Activated CD8-positive, alpha-beta memory T cell treated with anti-CD3 and anti-CD28 coated beads, Interleukin-2, amount 50 U/mL, for 4 hours (primary cell): ENCODE results near the gene SNAI1.

Experiments
- DNase-seq: peaks from one replicate; pipeline ENCODE4 v3.0.0-alpha.2; 2020

Gene SNAI1

DNA sequence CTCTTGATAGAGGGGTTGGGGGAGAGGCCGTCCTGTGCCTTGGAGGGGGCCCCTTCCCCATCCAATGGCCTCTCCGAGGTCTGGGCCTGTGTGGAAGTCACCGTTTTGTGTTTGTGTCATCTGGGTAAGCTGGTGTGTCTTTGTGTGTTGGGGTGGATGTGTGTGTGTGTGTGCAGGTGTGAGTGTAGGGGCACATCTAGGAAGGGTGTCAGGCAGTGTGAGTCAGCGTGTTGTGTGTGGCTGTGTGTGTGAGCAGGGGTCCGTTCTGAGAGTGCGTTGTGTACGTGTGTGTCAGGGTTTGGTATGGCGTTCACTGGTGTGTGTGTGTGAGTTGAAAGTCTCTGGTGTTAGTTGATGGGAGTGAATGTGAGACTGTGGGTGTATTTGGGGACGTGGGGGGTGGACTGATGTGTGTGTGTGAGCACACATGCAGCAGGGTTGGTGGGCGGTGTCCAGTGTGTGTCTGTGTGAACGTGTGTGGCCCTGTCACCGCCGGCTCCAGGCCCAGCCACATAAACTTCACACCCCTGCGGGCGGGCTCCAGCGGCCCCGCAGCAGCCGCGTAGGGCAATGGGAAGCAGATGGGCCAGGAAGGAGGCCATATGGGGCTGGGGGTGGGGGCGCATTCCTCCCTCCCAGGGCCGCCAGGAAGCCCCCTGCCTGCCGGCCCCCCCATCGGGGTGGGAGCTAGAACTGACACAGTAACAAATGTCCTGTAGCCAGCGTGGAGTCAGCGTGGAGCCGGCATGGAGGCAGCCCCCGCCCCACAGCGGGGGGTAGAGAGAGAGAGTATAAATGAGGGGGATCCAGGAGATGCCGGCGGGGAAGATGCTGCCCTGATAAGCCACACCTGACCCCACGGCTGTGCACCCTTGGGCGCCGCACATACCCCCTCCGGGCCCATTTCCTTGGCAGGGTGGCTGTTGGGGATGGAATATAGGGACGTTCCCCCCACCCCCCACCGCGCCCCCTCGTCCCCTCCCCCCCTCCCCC is 32.1 kb downstream of the SNAI1 start:
- no peak for DNase-seq

DNA sequence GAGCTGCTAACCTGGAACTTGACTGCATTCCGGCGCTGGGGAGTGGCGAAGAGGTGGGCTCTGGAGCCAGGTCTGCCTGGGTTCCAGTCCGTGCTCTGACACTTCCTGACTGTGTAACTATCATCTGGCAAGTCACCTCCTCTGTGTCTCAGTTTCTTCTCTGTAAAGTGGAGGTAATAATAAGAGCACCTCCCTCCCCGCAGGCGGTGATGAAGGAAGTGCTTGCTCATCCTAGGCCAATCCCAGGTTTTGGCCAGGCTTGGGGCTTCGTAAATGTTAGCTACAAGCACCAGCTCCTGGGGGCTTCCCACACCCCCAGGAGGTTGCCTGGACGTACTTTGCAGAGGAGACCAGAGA is 32.8 kb downstream of the SNAI1 start:
- DNase-seq: no peak

DNA sequence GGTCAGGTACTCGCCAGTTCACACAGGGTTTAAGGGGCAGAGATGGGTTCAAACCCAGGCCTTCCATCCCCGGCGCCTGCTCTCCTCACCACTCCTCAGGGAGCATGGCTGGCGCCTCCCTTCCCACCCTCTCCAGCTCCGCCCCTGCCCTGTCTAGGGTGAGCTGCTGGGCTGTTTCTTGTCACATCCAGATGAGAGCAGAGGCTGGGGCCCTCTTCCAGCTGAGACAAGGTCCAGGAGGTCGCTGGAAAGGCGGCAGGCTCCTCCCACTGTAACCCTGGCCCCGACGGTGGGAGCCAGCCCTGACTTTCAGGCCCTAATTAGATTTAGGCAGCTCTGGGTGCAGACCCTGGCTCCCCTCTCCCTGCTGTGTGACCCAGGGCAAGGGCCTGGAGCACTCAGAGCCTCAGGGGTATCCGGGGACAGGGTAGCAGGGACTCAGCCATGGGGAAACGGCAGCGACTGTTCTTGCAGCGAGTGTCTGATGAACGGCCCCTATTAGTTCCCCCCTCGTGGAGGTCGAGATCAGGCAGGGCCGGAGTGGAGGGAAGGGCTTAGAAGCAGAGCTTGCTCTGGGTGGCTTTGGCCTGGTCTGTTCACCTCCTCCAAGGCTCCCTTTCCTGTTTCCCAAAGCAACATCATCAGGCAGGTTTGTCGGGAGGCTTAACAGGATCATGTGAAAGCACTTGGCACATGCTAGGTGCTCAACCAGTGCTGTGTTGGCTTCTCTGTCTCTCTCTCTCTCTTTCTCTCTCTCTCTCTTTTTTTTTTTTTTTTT is 33.4 kb downstream of the SNAI1 start:
- DNase-seq: no peak

DNA sequence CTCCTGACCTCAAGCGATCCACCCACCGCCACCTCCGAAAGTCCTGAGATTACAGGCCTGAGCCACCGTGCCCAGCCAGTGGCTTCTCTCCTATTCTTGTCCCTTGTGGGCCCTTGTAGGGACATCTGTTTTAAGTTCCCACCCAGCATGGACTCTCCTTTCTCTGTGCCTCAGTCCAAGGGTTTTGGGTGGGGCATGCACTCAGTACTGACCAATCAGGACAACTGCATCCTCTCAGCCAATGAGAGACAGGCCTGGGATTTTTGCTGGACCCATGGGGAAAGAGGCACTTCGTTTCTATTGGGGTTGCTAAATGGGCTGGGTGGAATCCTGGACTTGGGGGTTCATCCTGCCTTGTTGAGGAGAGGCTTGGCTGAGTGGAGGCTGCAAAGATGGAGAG is 34.4 kb downstream of the SNAI1 start:
- DNase-seq: no peak

DNA sequence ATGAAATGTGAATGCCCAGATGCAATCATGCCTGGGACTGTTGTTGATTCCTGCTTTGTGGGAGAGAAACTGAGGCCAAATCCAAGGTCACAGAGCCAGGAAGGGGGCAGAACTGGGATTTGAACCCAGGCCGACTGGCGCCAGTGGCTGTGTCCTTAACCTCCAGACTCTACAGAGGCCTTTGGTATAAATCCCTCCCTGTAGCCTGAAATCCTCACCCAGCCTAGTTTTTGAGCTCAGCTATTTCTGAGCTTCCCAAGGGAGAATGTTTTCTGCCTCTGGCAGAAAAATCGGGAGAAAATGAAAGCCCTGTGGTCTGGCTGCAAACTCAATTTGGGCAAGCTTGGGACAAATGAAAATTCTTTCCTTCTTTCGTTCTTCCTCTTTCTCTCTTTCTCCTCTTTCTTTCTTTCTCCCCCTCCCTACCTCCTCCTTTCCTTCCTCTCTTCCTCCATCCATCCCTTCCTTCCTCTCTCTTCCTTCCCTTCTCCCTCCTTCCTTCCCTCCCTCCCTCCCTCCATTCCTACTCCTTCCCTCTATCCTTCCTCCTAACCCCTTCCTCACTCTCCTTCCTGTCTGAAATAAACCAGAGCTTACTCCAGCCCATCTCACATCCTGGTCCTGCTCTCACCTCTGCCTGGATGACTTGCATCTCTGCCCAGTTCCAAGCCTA is 34.9 kb downstream of the SNAI1 start:
- DNase-seq: no peak

DNA sequence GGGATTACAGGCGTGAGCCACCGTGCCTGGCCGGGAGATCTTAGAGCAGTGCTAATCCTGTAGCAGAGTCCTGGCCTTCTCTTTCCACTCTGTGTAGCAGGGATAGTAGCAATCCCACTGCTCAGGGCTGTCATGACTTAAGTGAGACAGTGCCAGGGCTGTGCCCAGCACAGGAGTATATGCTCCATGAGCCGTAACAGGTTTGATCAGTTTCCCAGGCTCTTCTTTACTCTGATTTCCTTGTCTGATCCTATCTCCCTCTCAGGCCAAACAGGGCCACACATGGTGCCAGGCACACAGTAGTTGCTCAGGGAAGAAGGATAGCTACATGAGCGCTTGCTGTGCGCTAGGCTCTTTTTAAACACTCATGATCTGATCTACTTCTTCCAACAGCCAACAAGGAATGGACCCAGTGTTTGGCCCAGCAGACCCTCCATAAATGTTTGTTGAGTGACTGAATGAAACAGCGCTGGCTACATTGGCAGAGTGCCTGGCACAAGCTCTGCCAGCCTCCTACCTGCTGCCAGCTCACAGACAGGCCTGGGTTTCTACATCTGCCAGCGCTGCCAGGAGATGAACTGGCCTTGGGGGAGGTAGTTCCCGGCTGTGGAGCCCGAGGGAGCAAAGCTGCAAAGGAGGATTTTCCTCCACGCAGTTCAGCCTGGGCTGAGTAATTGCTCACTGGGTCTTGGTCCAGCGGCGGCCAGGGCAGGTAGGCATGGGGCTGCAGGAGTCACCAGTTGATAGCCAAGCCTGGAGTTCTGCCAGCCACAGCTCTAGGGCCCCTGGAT is 36.9 kb downstream of the SNAI1 start:
- DNase-seq: no peak

DNA sequence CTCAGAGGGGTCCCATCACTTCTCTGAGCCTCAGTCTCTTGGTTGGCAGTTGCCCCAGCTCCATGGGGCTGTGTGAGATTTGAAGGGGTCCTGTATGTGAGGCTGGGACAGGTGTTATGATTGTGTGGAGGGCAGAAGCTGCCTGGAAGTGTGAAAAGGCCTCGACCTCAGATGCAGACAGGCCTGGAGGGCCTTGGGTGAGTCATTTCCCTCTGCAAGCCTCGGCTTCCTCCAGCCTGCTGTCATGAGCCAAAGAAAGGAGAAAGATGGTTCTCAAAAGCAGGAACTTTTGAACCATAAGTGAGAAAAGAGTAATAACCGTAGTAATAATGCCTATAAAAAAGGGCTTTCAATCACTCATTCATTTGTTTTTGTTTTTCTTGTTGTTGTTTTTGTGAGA is 37.5 kb downstream of the SNAI1 start:
- DNase-seq: no peak

DNA sequence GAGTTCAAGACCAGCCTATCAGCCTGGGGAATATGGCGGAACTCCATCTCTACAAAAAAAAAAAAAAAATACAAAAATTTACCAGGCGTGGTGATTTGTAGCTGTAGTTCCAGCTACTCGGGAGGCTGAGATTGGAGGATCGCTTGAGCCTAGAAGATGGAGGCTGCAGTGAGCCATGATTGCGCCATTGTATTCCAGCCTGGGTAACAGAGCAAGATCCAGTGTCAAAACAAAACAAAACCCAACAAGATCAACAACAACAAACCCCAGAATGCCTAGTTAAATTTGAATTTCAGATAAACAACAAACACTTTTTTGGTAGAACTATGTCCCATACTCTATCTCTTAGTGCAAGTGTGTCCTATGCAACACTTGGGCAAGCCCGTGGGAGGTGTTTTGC is 39.9 kb downstream of the SNAI1 start:
- DNase-seq: no peak

DNA sequence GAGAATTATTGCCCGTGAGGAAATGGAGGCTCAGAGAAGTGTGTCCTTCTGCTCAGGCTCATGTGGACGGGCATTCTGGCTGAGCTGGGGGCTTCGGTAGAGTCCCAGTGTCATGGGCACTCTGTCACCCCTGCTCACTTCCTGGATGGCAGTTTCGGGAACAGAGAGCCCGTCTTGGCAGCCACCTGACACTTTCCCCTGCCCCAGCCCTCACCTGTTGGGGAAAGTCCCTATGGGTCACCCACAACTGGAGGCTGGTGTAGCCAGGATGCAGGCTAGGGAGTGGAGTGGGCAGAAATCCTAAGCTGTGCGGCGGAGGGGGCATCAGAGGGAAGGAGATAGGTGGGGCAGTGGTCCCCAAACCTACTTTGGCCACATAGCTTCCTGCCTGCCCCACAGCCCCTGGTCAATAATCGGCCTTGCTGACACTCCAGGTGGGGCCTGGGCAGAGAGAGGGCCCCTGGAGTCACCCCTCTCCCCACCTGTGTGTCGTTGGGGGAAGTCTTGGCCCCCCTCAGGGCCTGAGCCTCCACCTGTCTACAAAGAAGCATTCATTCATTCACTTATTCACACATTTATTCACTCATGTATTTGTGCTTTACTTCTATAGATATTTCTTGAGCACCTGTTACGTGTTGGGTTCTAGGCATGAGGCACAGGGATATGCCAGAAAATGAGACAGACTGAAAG is 40.5 kb downstream of the SNAI1 start:
- no peak for DNase-seq

DNA sequence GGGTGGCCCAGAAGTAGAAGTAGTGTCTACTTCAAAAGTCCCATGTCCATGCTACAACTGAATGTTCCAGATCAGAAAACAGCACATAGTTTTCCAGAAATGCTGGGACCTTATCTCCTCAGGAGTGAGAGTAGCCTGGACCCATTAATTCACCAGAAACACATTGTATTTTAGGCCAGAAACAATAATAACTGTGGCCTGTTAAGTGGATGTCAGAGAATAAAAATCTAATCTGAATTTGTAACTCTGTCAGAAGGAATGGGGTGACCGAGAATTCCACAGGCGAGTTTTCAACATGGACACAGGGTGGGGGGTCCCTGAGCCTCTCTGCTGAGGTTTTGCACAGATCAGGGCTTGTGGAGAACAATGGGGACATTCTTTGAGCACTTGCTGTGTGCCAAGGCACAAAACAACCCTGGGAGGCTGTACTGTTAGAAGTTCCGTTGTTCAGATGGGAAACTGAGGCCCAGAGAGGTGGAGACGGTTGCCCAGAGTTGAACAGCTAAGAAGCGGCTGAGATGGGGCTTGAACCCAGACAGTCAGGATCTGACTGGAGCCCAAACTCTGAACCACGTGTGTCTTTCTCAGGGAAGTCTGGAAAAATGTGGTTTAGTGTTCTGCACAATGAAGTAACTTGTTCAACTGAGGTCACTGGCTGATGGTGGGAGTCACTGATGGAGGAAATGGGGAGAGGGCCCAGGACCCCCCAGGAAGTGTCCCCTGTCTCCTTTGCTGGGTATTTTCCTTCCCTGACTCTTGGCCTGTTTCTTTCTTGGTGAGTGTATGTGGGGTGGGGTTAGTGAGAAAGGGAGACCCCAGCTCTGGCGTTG is 44.2 kb downstream of the SNAI1 start:
- no peak for DNase-seq

DNA sequence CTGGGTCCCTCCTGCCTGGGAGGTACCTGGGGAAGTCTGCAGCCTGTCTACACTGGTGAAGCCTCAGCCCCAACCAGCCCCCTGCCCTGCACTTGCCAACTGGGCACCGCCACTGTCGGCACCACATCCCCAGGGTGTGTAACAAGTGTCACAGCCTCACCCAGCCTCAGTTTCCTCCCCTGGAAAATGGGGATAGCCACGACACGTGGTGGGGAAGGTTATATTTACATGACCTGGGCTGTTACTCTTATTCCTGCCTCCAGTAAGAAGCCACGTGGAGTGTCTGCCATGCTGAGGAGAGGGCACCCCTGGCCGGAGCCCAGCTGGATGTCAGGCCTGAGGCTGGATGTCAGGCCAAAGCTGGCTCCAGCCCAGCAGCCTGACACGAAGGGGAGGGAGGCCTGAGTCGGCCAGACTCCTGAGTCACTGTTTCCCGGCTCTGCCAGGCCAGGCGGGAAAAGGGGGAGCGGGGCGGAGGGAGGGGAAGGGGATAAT is 44.9 kb downstream of the SNAI1 start:
- DNase-seq: no peak

DNA sequence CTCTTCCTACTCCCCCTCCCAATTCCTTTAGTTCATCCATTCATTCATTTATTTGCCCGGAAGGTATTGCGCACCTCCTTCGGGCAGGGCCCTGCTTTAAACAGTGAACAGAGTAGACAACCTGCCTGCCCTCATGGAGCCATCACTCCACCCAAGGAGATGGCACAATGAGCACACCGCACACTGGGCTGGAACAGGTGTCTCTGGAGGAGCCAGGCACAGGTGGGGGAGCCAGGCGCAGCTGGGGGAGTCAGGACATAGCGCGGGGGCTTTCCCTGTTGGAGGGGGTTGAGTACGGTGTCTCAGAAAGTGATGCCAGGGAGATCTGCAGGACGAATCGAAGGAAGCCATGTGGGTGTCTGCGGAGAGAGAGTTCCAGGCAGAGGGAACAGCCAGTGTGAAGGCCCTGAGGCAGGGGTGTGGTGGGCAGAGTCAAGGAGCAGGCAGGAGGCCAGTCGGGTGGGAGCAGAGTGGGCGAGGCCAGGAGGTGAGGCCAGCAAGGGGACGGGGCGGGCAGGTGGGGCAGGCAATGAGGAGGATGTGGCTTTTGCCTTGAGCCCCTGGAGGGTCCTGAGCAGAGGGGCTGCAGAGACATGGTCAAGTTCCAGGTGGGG is 46.4 kb downstream of the SNAI1 start:
- no peak for DNase-seq

DNA sequence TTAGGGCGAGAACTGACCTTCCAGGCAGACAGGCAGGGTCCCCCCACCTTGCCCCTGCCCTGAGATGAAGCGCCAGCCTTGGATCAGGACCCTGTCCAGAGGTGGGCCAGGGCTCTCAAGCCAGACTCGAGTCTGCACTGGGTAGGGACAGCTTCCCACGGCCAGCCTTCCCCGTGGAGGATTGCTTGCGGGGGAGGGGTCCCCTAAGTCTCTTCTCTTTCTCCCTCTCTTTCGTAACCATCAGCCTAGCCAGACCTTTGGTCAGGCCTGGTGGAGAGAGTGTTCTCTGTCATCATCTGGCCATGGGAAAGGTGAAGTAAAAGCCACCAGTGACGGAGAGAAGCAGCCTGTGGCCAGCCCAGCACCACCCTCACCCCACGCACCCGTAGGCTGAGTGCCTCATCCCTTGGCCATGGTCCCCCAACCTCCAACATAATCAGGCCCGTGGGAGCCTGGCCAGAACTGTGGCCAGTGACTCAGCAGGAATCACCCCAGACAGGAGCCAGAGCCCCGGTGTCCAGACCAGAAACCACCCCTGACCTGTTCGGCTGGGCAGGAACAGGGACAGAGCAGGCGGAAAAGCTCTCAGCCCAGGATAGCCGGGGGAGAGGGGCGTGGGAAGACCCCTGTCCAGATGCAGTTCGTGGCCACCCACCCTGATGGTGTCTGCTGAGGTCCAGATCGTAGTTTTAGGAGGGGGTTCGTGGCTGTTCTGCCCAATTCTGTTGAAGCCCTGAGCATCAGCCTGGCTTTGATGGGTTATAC is 47.1 kb downstream of the SNAI1 start:
- DNase-seq: no peak

DNA sequence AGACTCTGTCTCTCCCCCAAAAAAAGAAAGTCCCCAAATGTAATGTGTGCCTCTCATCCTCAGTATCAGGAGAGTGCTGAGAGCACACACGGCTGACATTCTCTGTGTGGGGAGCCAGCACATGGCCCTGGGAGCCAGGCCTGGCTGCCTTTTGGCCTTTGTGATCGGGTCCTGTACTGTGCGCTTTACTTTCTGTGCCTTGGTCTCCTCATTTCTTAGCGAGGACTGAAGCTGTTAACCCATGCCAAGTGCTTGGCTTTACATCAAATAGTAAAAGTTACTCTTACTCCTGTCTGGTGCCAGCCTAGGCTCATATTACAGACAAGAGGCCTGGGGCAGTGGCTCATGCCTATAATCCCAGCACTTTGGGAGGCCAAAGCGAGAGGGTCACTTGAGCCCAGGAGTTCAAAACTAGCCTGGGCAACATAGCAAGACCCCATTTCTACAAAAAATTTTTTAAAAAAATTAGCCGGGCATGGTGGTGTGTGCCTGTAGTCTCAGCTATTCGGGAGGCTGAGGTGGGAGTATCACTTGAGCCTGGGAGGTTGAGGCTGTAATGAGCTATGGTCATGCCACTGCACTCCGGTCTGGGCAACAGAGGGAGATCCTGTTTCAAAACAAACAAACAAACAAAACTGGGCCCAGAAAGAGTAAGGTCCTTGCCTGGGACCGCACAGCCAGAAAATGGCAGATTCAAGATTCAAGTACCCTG is 50.3 kb downstream of the SNAI1 start:
- no peak for DNase-seq

DNA sequence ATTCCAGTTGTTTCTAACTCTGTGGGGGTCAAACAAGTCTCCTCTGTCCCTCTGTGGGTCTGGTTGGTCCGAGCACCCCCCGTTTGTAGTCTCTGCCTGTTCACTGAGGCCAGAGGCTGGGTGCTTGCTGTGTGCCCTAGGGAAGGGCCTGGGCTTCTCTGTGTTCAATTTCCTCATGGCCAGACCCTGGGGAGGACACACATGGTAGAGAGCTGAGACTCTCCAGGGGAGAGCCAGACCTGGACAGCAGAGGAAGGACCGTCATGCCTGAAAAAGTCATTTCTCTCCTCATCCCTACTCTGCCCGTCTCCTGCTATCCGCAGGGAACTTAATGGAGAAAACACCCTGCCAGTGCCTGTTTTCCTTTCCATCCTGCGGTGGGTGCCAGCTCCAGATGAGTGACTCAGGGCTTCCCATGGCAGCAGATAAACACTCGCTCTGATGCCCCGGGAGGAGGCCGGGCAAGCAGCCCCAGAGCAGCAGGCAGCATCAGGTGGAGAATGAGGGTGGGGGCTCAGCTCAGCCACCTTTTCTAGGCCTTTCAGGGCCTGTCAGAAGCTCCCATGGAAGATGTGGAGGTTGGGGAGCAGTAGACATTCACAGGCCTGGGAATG is 51.9 kb downstream of the SNAI1 start:
- DNase-seq: no peak

DNA sequence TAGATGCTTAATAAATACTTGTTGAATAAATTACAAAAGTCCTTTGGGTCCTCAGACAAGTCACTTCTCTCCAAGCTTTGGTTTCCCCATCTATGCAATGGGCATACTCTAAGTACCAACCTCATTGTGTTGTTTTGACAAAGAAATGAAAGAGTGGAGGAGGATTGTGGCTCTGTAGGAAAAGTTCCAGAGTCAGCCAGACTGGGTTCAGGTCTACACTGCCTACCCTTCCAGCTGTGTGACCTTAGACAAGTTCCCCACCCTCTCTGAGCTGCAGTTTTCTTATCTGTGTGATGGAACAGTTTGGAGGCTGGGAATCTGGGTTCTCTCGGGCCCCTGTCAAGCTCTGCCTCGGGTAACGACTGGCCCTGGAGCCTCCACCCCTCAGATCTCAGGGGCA is 53.9 kb downstream of the SNAI1 start:
- DNase-seq: no peak

DNA sequence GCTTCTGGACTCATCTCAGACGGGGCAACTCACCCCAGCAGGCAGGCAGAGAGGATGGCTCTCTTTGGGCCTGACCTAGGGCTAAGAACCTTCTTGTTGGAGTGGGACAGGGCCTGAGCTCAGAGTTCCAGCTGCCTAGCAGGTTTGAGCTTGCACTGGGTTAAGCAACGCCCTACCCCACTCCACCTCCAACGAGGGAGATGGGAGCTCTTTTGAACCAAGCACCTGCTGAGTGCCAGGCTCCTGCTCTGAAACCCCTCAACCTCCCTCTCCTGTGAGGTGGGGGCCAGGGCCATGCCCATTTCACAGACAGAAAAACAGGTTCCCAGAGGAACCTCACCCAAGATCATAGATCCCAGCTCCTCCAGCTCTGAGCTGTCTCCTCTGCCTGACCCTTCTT is 54.3 kb downstream of the SNAI1 start:
- no peak for DNase-seq

DNA sequence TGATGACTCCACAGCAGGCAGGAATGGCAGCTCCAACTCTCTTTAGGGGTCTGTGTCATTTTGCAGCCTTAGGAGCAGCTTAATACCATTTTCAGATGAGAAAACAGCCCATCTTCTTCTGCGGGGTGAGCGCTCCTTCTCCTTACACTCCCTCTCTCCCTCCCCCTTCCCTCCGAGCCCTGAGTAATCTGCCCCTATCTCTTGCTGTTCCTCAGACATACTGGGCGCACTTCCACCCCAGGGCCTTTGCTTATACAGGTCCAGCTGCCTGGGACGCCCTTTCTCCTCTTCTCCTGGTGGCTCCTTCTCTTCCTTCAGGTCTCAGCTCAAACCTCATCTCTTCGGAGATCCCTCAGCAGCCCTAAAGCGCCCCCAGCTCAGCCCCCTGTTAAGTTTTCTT is 54.8 kb downstream of the SNAI1 start:
- DNase-seq: no peak

DNA sequence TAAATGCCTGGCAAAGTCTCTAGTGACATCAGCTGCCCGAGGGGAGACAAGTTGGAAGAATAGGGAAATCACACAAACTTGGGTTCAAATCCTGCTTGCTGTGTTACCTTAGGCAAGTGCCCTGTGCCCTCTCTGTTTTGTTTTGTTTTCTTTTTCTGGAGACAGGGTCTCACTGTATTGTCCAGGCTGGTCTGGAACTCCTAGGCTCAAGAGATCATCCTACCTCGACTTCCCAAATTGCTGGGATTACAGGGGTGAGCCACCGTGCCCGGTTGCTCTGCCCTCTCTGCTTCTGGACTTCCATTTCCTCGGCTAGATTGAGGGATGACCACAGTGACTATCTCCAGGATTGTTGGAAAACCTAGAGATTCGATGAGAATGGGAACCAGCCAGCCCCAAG is 55.4 kb downstream of the SNAI1 start:
- no peak for DNase-seq
